Forelimb muscle (tissue), 1 donor: ENCODE results near the gene AKAP5. TPM values are rescaled to one million over a fixed set of nuclear protein-coding genes. Genes with fewer than 3 reads are reported as not detected.
"Not testable (repeated sequence)": the region's sequence is repeated elsewhere in the genome, so short reads cannot be mapped to it uniquely, and the experiment has no call there.

Source experiments
- DNase-seq: peaks from one replicate; pipeline ENCODE4 v3.0.0-alpha.2; 2013; ENCODE audit warnings: low read depth
- polyA plus RNA-seq: library from polyadenylated mRNA; unstranded; fragments of 120-200 nt; gene quantifications from one replicate; pipeline ENCODE4 v1.2.1, GENCODE V29; 2013; ENCODE audit not compliant: insufficient read length

AKAP5 gene
- polyA plus RNA-seq, 1 donor: 0.44 TPM

- no peak for DNase-seq
These were observed 37.2 kb downstream of the AKAP5 start for GRCh38 chr14:64502456-64502855.

GRCh38 chr14:64502887-64503433 is 37.7 kb downstream of the AKAP5 start:
- DNase-seq: no peak

GRCh38 chr14:64503434-64504309 is 38.4 kb downstream of the AKAP5 start, which contains the start of gene ZBTB25:
ZBTB25 (minus strand) TSS chr14:64503838; CDS start chr14:64490533, 13,305 bp downstream.
- DNase-seq: peak; percentile 78

- peak; percentile 39 for DNase-seq
These were observed 39.1 kb downstream of the AKAP5 start, which contains the start of gene ZBTB1 for GRCh38 chr14:64504310-64504896. ZBTB1 (plus strand) TSS chr14:64504770; CDS start chr14:64521505, 16,735 bp downstream.

GRCh38 chr14:64504897-64505794 is 39.8 kb downstream of the AKAP5 start:
- DNase-seq: peak; percentile 81

GRCh38 chr14:64506721-64507120 is 41.4 kb downstream of the AKAP5 start:
- DNase-seq: no peak

- DNase-seq: no peak
These were observed 42.3 kb downstream of the AKAP5 start for GRCh38 chr14:64507376-64508156.

GRCh38 chr14:64508215-64508776 is 43.0 kb downstream of the AKAP5 start:
- no peak for DNase-seq

- no peak for DNase-seq
These were observed 43.7 kb downstream of the AKAP5 start for GRCh38 chr14:64509036-64509435.

GRCh38 chr14:64510825-64511671 is 45.7 kb downstream of the AKAP5 start:
- peak; percentile 56 for DNase-seq

GRCh38 chr14:64513271-64513670 is 48.0 kb downstream of the AKAP5 start:
- no peak for DNase-seq

GRCh38 chr14:64515053-64515452 is 49.8 kb downstream of the AKAP5 start:
- no peak for DNase-seq

GRCh38 chr14:64516969-64517368 is 51.7 kb downstream of the AKAP5 start:
- no peak for DNase-seq

- not testable (repeated sequence) for DNase-seq
These were observed 52.4 kb downstream of the AKAP5 start for GRCh38 chr14:64517667-64518066.

- no peak for DNase-seq
These were observed 52.9 kb downstream of the AKAP5 start for GRCh38 chr14:64518229-64518628.

- no peak for DNase-seq
These were observed 55.4 kb downstream of the AKAP5 start for GRCh38 chr14:64520699-64521098.

GRCh38 chr14:64522591-64523355 is 57.5 kb downstream of the AKAP5 start:
- DNase-seq: no peak
